NCI-H128 (cell line): ENCODE results near the gene IYD.

Experiments
- DNase-seq: peaks from one replicate; lab custom pipeline; 2025; ENCODE audit not compliant: unreplicated experiment; lab: John Stamatoyannopoulos, UW

The IYD gene, protein sequence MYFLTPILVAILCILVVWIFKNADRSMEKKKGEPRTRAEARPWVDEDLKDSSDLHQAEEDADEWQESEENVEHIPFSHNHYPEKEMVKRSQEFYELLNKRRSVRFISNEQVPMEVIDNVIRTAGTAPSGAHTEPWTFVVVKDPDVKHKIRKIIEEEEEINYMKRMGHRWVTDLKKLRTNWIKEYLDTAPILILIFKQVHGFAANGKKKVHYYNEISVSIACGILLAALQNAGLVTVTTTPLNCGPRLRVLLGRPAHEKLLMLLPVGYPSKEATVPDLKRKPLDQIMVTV

DNA sequence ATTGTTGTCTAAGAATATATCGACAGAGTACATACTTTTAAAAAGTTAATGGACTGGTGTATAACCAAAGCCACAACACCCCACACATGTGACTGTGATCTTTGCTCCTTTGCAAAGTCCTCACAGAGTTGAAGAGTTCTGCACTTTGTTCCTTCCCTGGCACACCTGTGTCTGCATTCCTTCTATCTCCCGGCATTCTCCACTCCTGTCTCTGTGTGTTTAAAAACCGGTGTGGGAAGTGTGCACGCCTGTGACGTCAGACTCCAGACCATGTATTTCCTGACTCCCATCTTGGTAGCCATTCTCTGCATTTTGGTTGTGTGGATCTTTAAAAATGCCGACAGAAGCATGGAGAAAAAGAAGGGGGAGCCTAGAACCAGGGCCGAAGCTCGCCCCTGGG lies at the start of gene IYD:
TSS of gene IYD (plus strand) at position 251 of the 400 bp plus-strand sequence. CDS start at position 271, 20 bp downstream.
- DNase-seq = no peak

GRCh38 chr6:150319924-150320323 lies 48.9 kb upstream of the IYD start:
- DNase-seq = no peak

DNA sequence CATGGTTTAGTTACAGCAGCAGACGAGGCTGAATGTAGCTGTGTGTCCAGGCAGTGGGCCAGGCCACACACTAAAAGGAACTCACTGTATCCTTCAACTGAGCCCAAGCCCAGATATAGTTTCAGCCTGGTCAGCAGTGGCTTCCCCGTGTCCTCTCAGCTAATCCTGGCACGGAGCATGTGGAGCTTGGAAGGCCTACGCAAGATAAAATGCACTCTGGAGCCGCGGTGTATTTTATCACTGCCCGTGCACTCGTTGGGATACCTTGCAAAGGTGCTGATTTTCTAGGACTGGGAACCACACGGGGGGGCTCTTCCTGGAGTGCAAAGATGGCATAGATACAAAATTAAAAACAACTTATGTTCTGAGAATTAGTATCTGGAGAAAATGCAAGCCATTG lies 48.4 kb upstream of the IYD start:
- no peak for DNase-seq

GRCh38 chr6:150322466-150322871 lies 46.3 kb upstream of the IYD start:
- no peak for DNase-seq

- DNase-seq = no peak
These were observed 45.6 kb upstream of the IYD start for GRCh38 chr6:150323205-150323604.

DNA sequence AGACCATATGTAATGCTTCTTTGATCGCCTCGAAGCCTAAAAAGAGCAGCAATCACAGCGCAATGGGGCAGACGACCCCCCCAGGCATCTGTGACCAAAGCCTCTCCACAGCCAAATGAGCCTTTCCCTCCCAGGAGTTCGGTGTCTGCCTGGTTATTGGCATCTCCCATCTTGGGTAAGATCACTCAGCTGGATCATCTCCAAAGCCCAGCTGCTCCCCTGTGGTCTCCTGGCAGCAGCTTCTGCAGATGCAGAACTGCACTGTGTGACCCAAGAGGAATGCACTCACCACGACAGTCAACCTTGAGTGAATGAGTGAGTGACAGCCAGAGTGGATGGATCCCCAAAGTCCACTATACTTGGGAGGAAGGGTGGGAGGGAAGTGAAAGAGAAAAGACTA lies 44.8 kb upstream of the IYD start:
- no peak for DNase-seq

GRCh38 chr6:150325066-150325772 lies 43.6 kb upstream of the IYD start:
- DNase-seq = no peak

GRCh38 chr6:150327117-150327774 lies 41.6 kb upstream of the IYD start:
- DNase-seq = no peak

DNA sequence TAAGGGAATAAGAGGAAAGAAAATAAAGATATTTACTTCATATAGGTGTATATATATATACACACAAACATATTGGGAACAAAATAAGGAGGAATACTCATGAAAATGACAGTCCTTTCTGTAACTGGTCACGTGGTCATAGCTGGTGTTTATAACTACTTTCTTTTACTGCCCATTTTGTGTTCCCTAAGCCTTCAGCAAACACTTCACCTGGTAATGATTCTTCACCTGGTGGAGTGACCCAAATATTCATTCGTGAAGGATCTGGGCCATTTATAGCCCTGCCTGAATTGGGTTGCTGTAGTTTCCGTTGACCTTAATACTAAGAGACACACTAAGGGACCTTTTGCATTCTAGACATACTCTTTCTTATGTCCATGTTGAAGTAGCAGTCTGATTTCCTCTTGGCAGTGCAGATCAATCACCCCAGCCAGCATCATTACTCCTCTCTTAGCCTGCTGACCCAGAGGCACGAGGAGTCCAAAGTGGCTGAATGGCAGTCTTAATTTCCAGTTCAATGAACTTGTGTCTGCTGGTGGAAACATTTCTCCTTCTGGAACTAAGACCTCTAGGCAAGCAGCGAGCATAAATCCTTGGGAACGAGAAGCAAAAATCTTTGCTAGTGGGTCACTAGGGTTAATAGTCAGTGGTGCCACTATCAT lies 39.9 kb upstream of the IYD start:
- no peak for DNase-seq

GRCh38 chr6:150331344-150331743 lies 37.5 kb upstream of the IYD start:
- DNase-seq = no peak

DNA sequence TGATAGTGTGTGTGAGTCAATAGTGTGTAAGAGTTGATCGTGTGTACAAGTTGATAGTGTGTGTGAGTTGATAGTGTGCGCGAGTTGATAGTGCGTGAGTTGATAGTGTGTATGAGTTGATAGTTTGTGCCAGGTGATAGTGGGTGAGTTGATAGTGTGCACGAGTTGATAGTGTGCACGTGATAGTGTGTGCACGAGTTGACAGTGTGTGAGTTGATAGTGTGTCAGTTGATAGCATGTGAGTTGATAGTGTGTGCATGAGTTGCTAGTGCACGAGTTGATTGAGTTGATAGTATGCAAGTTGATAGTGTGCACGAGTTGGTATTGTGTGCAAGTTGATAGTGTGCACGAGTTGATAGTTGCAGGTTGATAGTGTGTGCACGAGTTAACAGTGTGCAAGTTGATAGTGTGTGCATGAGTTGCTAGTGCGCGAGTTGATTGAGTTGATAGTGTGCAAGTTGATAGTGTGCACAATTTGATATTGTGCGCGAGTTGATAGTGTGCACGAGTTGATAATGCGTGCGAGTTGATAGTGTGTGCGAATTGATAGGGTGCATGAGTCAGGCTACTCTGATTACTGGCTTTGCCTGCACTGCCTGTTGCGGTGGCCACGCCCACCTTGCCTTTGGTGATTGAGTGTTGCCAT lies 35.8 kb upstream of the IYD start:
- DNase-seq = no peak

- no peak for DNase-seq
These were observed 35.2 kb upstream of the IYD start for GRCh38 chr6:150333585-150333941.

- DNase-seq = no peak
These were observed 33.7 kb upstream of the IYD start for GRCh38 chr6:150334790-150335783.

GRCh38 chr6:150336299-150336698 lies 32.5 kb upstream of the IYD start:
- DNase-seq = no peak

DNA sequence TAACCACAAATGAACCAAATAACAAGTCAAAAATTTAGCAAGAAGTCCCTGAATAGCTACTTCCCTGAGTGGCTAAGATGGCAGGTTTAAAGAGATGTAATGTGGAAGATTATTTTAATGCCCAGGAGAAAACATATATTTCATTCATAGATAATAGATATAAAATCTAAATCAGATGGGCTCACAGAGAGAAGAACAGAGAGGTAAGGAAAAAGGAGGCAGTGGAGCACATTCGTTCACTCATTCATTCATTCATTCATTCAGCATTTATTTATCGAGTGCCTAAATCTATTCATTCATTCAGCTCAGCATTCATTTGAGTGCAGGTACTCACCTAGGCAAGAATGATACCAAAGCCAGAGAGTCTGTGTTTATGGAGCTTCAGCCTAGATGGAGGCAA lies 32.1 kb upstream of the IYD start:
- no peak for DNase-seq

DNA sequence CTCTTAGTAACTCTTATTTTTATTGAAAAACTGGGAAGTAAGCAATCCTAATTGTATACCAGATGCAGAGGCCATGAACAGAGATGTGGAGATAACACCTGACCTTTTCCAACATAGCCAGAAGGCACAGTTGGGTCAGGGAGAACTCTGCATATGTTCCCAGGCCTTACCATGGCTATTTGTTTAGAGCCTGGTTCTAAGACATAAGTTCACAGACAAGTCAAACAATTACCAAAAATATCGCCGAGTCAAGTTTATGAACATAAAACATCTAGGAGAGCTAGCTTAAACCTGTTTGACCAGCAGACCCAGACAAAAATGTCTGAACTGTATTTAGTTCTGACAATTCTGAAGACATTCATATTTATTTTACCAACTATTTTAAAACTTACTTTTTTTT lies 26.7 kb upstream of the IYD start:
- DNase-seq = no peak

- DNase-seq = no peak
These were observed 25.4 kb upstream of the IYD start for GRCh38 chr6:150343434-150343833.

DNA sequence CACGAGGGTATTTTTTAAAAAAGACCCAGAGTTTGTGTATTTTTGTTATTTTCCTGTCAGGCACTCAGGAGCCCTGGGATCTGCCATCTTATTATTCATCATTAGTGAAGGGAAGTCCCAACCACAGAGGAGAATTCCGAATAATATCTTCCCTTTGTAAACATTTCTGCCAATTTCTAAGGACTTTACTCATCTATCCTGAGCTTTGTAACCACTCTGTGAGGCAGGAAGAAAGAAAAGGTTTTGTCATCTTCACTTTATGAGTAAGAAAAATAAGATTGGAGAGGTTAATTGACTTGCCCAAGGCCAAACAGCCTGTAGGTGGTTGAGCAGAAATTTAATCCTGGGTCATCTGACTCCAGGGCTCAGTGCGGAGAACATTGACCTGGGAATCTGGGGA lies 23.0 kb upstream of the IYD start:
- DNase-seq = no peak

GRCh38 chr6:150346346-150346745 lies 22.5 kb upstream of the IYD start:
- DNase-seq = no peak

DNA sequence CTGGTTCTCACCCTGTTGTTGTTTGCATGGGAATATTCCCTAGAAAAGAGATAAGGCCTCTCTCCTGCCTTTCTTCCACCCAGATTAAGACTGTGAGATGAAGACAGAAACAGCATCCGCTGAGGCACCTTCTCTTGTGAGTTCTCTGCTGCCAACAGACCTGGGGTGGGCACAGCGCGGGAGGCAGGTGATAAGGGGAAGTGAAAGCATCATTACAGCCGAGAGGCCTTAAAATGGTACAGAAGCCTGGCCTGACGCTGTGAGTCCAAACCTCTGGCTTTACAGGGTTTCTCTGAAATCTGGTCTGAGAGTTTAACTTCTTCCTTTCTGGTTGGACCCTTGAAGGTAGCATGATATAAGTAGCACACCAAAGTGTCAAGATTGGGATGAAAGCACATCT lies 21.0 kb upstream of the IYD start:
- DNase-seq = no peak
